ENCODE measurements around the gene NPHP1. TPM values are rescaled to one million over a fixed set of nuclear protein-coding genes. Genes with fewer than 3 reads are reported as not detected.

The NPHP1 gene
- polyA plus RNA-seq, 1 experiment = 2.9 TPM

DNA sequence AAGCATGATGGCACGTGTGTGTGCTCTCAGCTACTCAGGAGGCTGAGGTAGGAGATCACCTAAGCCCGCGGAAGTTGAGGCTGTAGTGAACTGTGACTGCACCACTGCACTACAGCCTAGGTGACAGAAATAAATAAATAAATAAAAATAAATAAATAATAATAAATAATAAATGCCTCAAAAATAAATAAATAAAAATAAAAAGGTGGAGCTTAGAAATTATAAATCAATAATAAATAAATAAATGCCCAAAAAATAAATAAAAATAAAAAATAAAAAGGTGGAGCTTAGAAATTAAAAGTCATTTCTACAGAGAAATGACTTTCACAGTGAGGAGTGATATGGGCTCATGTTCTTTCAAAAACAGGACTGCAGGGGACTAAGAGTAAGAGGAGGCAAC is 83.2 kb downstream of the NPHP1 start:
- TF ChIP-seq CTCF (IDR thresholded peaks at IDR 0.05; ENCODE audit: insufficient read depth, low read depth, low read length) = no peak
- Histone ChIP-seq H3K27me3 (ENCODE audit: control insufficient read depth, insufficient read depth, low read length) (no peaks in the 10 kb centered on the region), H3K4me3 (ENCODE audit: low read depth, low read length) (no peak overlapping the region), H3K36me3 (ENCODE audit: control insufficient read depth, insufficient read depth, low read length) (no peaks in the 10 kb centered on the region)
- POLR2A ChIA-PET = no interaction called here
- CTCF ChIA-PET = interaction anchor here (0.6 to 1.6 kb wide), 4 partner anchors 11 to 67 kb away, joined by 3 to 5 read pairs (median 4); no protein-coding TSS in a partner anchor
- DNase-seq (ENCODE audit: low read depth) = no peak

DNA sequence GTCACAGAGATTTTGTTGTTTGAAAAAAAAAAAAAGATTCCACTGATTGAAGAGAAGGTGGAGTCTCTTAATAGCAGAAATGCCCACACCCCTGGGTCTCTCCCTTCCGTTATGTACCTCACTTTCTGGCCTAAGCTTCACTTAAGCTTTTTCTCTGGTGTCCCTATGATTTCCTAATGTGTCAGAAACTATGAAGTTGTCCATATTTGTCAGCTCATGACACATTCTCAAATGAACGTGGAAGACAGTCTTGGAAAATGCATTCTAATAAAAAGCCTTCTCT is 83.8 kb downstream of the NPHP1 start:
- no peak for TF ChIP-seq CTCF (IDR thresholded peaks at IDR 0.05; ENCODE audit: insufficient read depth, low read depth, low read length)
- Histone ChIP-seq H3K27me3 (ENCODE audit: control insufficient read depth, insufficient read depth, low read length) (no peaks in the 10 kb centered on the region), H3K4me3 (ENCODE audit: low read depth, low read length) (no peak overlapping the region), H3K36me3 (ENCODE audit: control insufficient read depth, insufficient read depth, low read length) (no peaks in the 10 kb centered on the region)
- POLR2A ChIA-PET = no interaction called here
- no peak for DNase-seq (ENCODE audit: low read depth)
- CTCF ChIA-PET = interaction anchor here (1.4 kb wide), 1 partner anchor 36 kb away, joined by 4 read pairs; no protein-coding TSS in a partner anchor

DNA sequence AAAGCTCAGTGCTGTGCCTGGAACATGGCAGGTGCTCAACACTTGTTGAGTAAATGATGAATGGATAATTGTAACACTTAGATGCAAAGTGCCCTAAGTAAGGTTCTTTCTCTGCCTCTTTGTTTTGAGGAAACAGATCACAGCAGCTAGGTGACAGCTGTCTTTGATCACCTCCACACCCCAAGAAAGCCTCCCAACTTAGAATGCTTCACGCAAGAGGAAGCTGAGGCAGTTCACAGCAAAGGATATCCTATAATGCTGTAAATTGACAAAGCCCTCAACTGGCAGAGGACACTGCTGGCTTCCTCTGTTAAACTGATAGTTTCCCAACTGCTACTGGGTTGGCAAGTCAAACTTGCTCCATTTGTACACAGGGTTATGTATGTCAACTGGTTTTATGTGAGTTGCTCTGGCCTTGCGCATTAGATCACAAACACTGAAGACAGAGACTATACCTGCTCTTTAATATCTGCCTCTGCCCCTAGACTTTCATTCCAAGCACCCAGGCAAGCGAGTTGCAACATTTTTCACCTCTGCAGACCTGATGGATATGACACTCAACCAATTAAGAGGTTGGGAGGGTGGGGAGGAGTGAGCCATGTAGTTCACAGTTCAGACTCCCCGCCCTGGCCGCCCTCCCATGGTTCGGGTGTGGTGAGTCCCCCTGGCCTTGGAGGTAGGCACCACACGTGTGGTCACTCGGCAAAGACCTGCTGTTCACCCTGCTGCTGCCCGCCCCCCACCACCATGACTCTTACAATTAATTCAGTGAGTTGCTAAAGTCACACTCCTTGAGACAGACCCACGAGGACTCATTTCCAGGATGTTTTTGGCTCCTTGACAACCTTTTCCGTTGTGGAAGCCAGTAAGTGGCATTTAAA is 84.4 kb downstream of the NPHP1 start:
- Histone ChIP-seq H3K36me3 (ENCODE audit: control insufficient read depth, insufficient read depth, low read length) (no peaks in the 10 kb centered on the region), H3K27me3 (ENCODE audit: control insufficient read depth, insufficient read depth, low read length) (no peaks in the 10 kb centered on the region), H3K4me3 (ENCODE audit: low read depth, low read length) (no peak overlapping the region)
- DNase-seq (ENCODE audit: low read depth) = no peak
- CTCF ChIA-PET = no interaction called here
- POLR2A ChIA-PET = no interaction called here
- no peak for TF ChIP-seq CTCF (IDR thresholded peaks at IDR 0.05; ENCODE audit: insufficient read depth, low read depth, low read length)

DNA sequence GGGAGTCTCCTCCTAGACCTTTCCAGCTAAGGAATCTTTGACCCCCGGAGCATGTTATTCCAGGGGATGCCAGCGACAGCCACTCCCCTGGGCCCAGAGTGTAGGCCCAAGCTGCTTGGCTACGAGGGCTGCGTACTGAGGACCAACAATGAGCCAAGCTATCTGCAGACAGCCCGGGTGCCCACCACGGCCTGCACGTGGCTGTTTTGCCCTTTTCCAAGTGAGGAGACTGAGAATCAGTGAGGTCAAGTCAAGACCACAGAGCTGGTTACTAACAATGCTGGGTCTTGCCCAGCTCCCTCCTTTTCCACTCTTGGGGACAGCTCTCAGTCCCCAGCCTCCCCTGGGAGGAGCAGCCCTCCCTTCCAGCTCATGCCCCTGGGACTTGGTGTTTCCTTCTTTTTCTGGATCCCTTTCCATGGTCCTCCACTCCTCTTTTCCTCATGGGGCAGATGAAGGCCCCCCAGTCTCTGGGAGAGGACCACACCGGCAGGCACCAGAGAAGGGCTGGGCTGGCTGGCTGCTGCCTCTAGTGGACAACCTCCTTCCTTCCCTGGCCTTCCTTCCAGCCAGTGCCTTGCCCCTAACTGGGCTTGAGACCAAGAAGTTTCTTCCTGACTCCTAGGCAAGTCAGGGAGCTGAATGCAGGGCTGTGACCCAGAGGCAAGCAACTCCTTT is 88.6 kb downstream of the NPHP1 start:
- POLR2A ChIA-PET = no interaction called here
- H3K27me3 ChIP-seq (ENCODE audit: control insufficient read depth, insufficient read depth, low read length) = no peaks in the 10 kb centered on the region
- H3K36me3 ChIP-seq (ENCODE audit: control insufficient read depth, insufficient read depth, low read length) = no peaks in the 10 kb centered on the region
- no peak for DNase-seq (ENCODE audit: low read depth)
- CTCF ChIA-PET = interaction anchor here (0.7 to 3.2 kb wide), 9 partner anchors 8 to 891 kb away, joined by 3 to 25 read pairs (median 3); no protein-coding TSS in a partner anchor
- peak overlapping the region; percentile 57 for H3K4me3 ChIP-seq (ENCODE audit: low read depth, low read length)
- peak; percentile 81 for TF ChIP-seq CTCF (IDR thresholded peaks at IDR 0.05; ENCODE audit: insufficient read depth, low read depth, low read length)

- no peaks in the 10 kb centered on the region for H3K36me3 ChIP-seq (ENCODE audit: control insufficient read depth, insufficient read depth, low read length)
- ChIA-PET POLR2A (no interaction called here), CTCF (interaction anchor here (0.8 to 3.2 kb wide), 6 partner anchors 9 to 40 kb away, joined by 3 to 25 read pairs (median 4); no protein-coding TSS in a partner anchor)
- DNase-seq (ENCODE audit: low read depth) = no peak
- no peaks in the 10 kb centered on the region for H3K27me3 ChIP-seq (ENCODE audit: control insufficient read depth, insufficient read depth, low read length)
- peak within 1 kb of the TSS; percentile 57 for H3K4me3 ChIP-seq (ENCODE audit: low read depth, low read length)
- TF ChIP-seq CTCF (IDR thresholded peaks at IDR 0.05; ENCODE audit: insufficient read depth, low read depth, low read length) = no peak
Measured at GRCh38 chr2:110115291-110116032, 89.4 kb downstream of the NPHP1 start, which contains the start of gene MALL. TSS of gene MALL (minus strand) at chr2:110115822. CDS start at chr2:110115792, 30 bp downstream.
